HUES6 (cell line): ENCODE results near the gene ROR1.

ENCODE experiments used
- H3K27ac ChIP-seq: 2 replicates; pipeline ENCODE4 v1.7.0; 2013; ENCODE audit warnings: low read depth, mild to moderate bottlenecking, low read length, inconsistent platforms
- H3K27me3 ChIP-seq: 2 replicates; pipeline ENCODE4 v1.6.1; 2013; ENCODE audit warnings: low read length; ENCODE audit not compliant: control insufficient read depth, insufficient read depth
- H3K36me3 ChIP-seq: 2 replicates; pipeline ENCODE4 v1.6.1; 2013; ENCODE audit warnings: low read length; ENCODE audit not compliant: control insufficient read depth, insufficient read depth
- H3K4me1 ChIP-seq: 2 replicates; pipeline ENCODE4 v1.6.1; 2013; ENCODE audit warnings: low read length; ENCODE audit not compliant: control insufficient read depth, insufficient read depth
- H3K4me3 ChIP-seq: 2 replicates; pipeline ENCODE4 v1.5.1; 2013; ENCODE audit warnings: low read depth, low read length
- H3K9ac ChIP-seq: one replicate; pipeline ENCODE4 v1.6.1; 2013; ENCODE audit warnings: mild to moderate bottlenecking, low read length
- H3K9me3 ChIP-seq: 2 replicates; pipeline ENCODE4 v1.6.1; 2013; ENCODE audit warnings: low read depth, low read length; ENCODE audit not compliant: control insufficient read depth, insufficient read depth

Gene ROR1

GRCh38 chr1:63912643-63913042 is 138.8 kb downstream of the ROR1 start:
- peak overlapping the region; percentile 42 for H3K9ac ChIP-seq
- H3K4me1 ChIP-seq = peaks cover 68% of the 10 kb centered on the region
- no peaks in the 10 kb centered on the region for H3K36me3 ChIP-seq
- no peaks in the 10 kb centered on the region for H3K9me3 ChIP-seq
- no peaks in the 10 kb centered on the region for H3K27me3 ChIP-seq
- no peak overlapping the region for H3K4me3 ChIP-seq
- H3K27ac ChIP-seq = no peak overlapping the region

GRCh38 chr1:63913533-63913932 is 139.7 kb downstream of the ROR1 start:
- Histone ChIP-seq H3K9me3 (no peaks in the 10 kb centered on the region), H3K9ac (no peak overlapping the region), H3K27me3 (no peaks in the 10 kb centered on the region), H3K27ac (no peak overlapping the region), H3K4me3 (no peak overlapping the region), H3K4me1 (peaks cover 62% of the 10 kb centered on the region), H3K36me3 (no peaks in the 10 kb centered on the region)

- H3K27ac ChIP-seq = no peak overlapping the region
- peaks cover 56% of the 10 kb centered on the region for H3K4me1 ChIP-seq
- no peaks in the 10 kb centered on the region for H3K36me3 ChIP-seq
- H3K9me3 ChIP-seq = no peaks in the 10 kb centered on the region
- no peak overlapping the region for H3K9ac ChIP-seq
- no peak overlapping the region for H3K4me3 ChIP-seq
- H3K27me3 ChIP-seq = no peaks in the 10 kb centered on the region
Observed at GRCh38 chr1:63914241-63914640, 140.4 kb downstream of the ROR1 start.

DNA sequence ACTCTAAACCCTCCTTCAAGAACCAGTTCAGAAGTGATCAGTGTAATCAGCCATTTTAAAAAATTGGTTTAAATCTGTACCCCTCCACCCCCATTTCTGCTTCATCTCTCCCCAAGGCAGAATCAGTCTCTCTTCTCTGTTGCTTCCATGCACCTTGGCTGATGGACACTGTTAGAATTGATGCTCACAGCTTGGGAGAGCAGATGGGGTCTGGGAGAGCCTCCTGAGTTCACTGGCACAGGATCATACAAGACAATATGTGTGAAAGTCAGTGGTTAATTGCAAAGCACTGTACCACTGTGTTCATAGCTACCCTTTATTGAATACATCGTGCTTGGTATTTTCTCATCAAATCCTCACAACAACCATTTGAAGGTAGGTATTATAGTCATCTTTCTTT is 140.9 kb downstream of the ROR1 start:
- no peaks in the 10 kb centered on the region for H3K36me3 ChIP-seq

GRCh38 chr1:63915121-63915520 is 141.3 kb downstream of the ROR1 start:
- Histone ChIP-seq H3K36me3 (no peaks in the 10 kb centered on the region), H3K4me3 (no peak overlapping the region), H3K9ac (no peak overlapping the region), H3K27me3 (no peaks in the 10 kb centered on the region), H3K4me1 (peaks cover 57% of the 10 kb centered on the region), H3K27ac (no peak overlapping the region), H3K9me3 (no peaks in the 10 kb centered on the region)

More for the DNA sequence above, 140.9 kb downstream of the ROR1 start:
- Histone ChIP-seq H3K4me1 (peaks cover 56% of the 10 kb centered on the region), H3K27ac (no peak overlapping the region), H3K9me3 (no peaks in the 10 kb centered on the region), H3K27me3 (no peaks in the 10 kb centered on the region), H3K9ac (no peak overlapping the region), H3K4me3 (no peak overlapping the region)

- Histone ChIP-seq H3K4me1 (peaks cover 63% of the 10 kb centered on the region), H3K4me3 (no peak overlapping the region), H3K9me3 (no peaks in the 10 kb centered on the region), H3K9ac (no peak overlapping the region), H3K27ac (no peak overlapping the region), H3K27me3 (no peaks in the 10 kb centered on the region), H3K36me3 (no peaks in the 10 kb centered on the region)
Observed at GRCh38 chr1:63916485-63917360, 142.9 kb downstream of the ROR1 start.

DNA sequence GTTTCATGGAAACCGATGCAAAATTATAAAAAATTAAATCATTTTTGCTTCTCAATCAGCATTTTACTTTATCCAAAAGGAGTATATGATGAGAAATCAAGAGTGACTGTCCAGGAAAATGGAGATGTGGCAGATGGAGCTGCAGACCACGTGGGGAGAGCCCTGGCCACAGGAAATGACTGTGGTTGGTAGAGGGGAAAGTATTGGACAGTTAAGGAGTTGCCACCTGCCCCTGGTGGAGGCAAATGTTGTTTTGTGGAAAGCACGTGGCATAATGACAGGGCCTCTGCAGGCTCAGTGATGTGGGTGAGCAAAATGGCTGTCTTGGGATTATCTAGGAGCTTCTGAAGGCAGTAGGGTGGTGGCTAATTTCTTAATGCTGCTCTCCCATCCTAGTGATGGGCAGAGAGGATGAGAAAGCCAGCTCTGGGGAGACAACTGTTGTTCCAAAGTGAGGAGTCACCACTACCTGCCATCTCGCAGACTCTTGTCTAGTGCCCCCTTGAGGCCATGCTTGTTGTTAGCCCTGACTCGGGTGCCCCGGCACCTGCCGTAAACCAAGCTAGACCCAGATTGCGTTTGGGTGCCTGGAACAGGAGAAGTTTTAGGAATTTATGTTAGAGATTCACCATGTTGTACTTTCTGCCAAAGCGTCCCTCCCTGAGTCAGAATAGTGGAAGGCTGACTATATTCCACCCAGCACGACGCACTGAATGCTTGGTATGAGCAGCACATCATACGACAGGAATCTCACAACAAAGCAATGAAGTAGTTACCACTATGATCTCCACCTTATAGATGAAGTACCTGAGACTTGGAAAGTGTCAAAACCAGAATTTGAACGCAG is 144.0 kb downstream of the ROR1 start:
- Histone ChIP-seq H3K9ac (no peak overlapping the region), H3K36me3 (no peaks in the 10 kb centered on the region), H3K27me3 (no peaks in the 10 kb centered on the region), H3K27ac (no peak overlapping the region), H3K9me3 (no peaks in the 10 kb centered on the region), H3K4me1 (peaks cover 56% of the 10 kb centered on the region), H3K4me3 (no peak overlapping the region)

DNA sequence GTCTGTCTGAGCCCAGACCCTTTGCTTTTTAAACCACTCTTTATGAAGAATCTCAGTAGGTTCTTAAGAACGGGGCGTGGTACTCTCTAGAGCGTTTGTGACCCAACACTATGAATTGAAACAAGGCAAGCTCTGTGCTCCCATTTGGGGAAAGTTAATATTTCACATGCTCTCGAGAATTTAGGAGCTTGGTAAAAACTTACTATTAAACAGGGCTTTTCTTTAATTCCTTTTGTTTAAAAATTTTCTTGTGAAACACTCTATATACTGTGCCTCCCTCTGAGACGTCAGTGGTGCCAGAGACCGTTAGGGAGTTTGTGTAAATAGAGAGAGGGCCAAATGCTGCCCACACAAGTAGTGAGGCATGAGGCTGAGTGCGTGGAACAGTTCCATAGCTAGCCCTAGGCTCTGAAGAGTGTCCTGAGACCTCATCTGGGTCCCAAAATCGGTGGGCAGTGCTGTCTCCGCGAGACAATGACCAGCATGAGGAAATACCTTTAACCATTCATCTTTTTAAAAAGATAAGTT is 144.7 kb downstream of the ROR1 start:
- no peak overlapping the region for H3K9ac ChIP-seq
- H3K9me3 ChIP-seq = no peaks in the 10 kb centered on the region
- no peak overlapping the region for H3K27ac ChIP-seq
- no peaks in the 10 kb centered on the region for H3K36me3 ChIP-seq
- no peaks in the 10 kb centered on the region for H3K27me3 ChIP-seq
- peaks cover 53% of the 10 kb centered on the region for H3K4me1 ChIP-seq
- no peak overlapping the region for H3K4me3 ChIP-seq

- Histone ChIP-seq H3K9ac (no peak overlapping the region), H3K27ac (no peak overlapping the region; the same call in 1 of the 2 replicates)
Observed at GRCh38 chr1:63920154-63921117, 146.6 kb downstream of the ROR1 start.

DNA sequence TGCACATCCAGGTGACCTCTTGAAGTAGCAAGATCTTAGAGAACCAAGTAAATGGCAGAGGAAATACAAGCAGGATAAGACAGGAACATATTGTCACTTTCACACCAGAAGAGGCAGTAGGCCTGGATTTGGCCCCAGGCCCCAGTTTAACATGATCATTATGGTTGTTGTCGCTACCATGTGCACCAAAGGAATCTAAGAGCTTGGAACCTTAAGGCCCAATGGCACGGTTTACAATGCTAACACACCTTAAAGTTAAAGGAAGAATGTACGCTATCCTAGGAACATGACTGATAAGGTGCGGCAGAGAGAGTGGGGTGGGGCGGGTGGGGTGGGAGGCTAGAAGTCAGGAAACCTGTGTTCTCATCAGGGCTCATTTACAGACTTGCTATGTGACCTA is 147.5 kb downstream of the ROR1 start:
- H3K27me3 ChIP-seq = no peaks in the 10 kb centered on the region
- H3K9me3 ChIP-seq = no peaks in the 10 kb centered on the region
- peaks cover 36% of the 10 kb centered on the region for H3K4me1 ChIP-seq
- H3K4me3 ChIP-seq = no peak overlapping the region
- H3K9ac ChIP-seq = no peak overlapping the region
- H3K36me3 ChIP-seq = no peaks in the 10 kb centered on the region
- H3K27ac ChIP-seq = no peak overlapping the region

More at GRCh38 chr1:63920154-63921117, 146.6 kb downstream of the ROR1 start:
- no peaks in the 10 kb centered on the region for H3K27me3 ChIP-seq
- H3K9me3 ChIP-seq = no peaks in the 10 kb centered on the region
- H3K4me3 ChIP-seq = no peak overlapping the region
- no peaks in the 10 kb centered on the region for H3K36me3 ChIP-seq
- peaks cover 38% of the 10 kb centered on the region for H3K4me1 ChIP-seq
